ENCODE results near the gene ATP8A2.

The ATP8A2 gene

DNA sequence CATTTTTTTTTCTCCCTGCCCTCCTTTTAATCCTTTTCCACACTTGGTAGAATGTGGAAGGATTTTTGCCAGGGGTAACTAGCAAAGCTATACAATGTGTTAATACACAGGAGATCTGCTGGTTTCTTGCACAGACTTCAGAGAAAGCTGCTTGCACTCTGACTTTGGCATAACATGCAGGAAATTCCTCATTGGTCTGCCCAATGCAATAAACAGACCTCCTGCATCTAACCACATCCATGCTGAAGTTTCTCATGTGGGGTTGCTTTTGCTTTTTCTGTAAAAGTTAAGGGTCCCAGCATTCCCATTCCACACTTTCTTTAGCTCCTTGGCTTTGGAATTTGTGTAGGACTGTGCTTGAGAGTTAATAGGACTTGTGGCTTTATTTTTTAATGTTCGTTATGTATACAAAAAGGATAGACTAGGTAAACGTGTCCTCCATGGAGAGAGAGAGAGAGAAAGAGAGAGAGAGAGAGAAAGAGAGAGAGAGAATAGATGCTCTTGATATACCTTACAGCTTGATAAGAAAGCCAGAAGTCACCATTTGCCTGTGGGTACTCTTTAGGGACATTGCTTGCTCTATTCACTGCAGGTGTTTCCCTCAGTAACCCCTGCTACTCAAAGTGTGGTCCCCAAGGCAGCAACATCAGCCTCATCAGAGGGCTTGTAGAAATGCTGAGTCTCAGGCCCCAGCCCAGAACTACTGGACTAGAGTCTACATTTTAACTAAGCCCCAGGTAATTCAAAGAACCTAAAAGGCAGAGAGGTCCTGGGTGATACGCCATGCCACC, 509.6 kb downstream of the ATP8A2 start:
- Histone ChIP-seq H3K9ac (ENCODE audit: low read length in 5 of 5) (no peak overlapping the region), H3K36me3 (ENCODE audit: control insufficient read depth in 5 of 5, insufficient read depth in 5 of 5, low read length in 5 of 5) (no peaks in the 10 kb centered on the region), H3K4me3 (ENCODE audit: low read depth in 1 of 5, low read length in 5 of 5) (no peak overlapping the region), H3K4me1 (ENCODE audit: control insufficient read depth in 5 of 5, insufficient read depth in 5 of 5, low read length in 5 of 5) (peaks cover 0 to 25% (median 4%) of the 10 kb centered on the region in 5 donors), H3K9me3 (ENCODE audit: control insufficient read depth in 5 of 5, low read length in 5 of 5) (no peaks in the 10 kb centered on the region), H3K27me3 (ENCODE audit: control insufficient read depth in 5 of 5, insufficient read depth in 4 of 5, low read length in 5 of 5) (peaks cover 0 to 14% (median 10%) of the 10 kb centered on the region in 5 donors), H3K27ac (ENCODE audit: low read depth, low read length) (no peak overlapping the region)

GRCh38 chr13:25881971-25882451, 510.2 kb downstream of the ATP8A2 start:
- H3K9ac ChIP-seq (ENCODE audit: low read length in 5 of 5): no peak overlapping the region
- H3K4me3 ChIP-seq (ENCODE audit: low read depth in 1 of 5, low read length in 5 of 5): no peak overlapping the region
- peaks cover 0 to 17% (median 10%) of the 10 kb centered on the region in 5 donors for H3K27me3 ChIP-seq (ENCODE audit: control insufficient read depth in 5 of 5, insufficient read depth in 4 of 5, low read length in 5 of 5)
- peaks cover 0 to 25% (median 4%) of the 10 kb centered on the region in 5 donors for H3K4me1 ChIP-seq (ENCODE audit: control insufficient read depth in 5 of 5, insufficient read depth in 5 of 5, low read length in 5 of 5)
- H3K27ac ChIP-seq (ENCODE audit: low read depth, low read length): no peak overlapping the region
- no peaks in the 10 kb centered on the region for H3K36me3 ChIP-seq (ENCODE audit: control insufficient read depth in 5 of 5, insufficient read depth in 5 of 5, low read length in 5 of 5)
- H3K9me3 ChIP-seq (ENCODE audit: control insufficient read depth in 5 of 5, low read length in 5 of 5): no peaks in the 10 kb centered on the region

DNA sequence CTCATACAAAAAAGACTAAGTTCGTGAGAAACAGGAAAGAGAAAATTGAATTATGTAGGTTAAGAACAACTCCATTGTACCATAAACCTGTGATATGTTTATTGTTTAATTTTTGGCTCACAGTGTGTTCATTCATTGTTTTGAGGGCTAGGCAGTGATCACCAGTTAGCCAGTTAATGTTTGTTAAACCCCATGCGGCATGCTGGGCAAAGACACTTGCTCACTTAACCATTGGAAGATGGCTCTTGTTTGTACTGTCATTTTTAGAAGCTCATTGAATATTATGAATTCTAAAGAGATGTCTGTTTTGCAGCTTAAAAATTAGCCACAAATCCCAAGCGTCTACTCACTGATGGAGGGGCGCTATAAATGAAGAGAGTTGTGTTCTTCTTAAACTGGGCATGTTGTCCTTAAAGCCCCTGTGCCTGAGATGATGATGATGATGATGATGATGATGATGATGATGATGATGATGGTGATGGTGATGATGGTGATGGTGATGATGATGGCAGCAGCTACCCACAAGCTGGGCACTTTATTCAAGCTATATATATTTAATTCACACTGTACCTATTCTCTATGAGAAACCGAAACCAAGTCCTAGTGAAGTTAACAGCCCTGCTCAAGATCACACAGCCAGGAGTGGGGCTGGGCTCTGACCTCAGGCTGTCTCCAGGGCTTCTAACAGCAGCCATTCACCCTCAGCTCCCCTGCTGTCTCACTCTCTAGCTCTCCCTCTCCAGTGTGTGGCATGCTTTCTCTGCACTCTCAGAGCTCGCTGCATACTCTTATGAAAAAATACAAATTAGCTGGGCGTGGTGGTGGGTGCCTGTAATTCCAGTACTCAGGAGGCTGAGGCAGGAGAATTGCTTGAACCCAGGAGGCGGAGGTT, 510.9 kb downstream of the ATP8A2 start:
- no peak overlapping the region for H3K9ac ChIP-seq (ENCODE audit: low read length in 5 of 5)
- no peak overlapping the region for H3K27ac ChIP-seq (ENCODE audit: low read depth, low read length)
- H3K36me3 ChIP-seq (ENCODE audit: control insufficient read depth in 5 of 5, insufficient read depth in 5 of 5, low read length in 5 of 5): no peaks in the 10 kb centered on the region
- H3K4me1 ChIP-seq (ENCODE audit: control insufficient read depth in 5 of 5, insufficient read depth in 5 of 5, low read length in 5 of 5): peaks cover 0 to 25% (median 4%) of the 10 kb centered on the region in 5 donors
- H3K9me3 ChIP-seq (ENCODE audit: control insufficient read depth in 5 of 5, low read length in 5 of 5): no peaks in the 10 kb centered on the region
- H3K4me3 ChIP-seq (ENCODE audit: low read depth in 1 of 5, low read length in 5 of 5): no peak overlapping the region
- H3K27me3 ChIP-seq (ENCODE audit: control insufficient read depth in 5 of 5, insufficient read depth in 4 of 5, low read length in 5 of 5): peaks cover 0 to 17% (median 10%) of the 10 kb centered on the region in 5 donors

DNA sequence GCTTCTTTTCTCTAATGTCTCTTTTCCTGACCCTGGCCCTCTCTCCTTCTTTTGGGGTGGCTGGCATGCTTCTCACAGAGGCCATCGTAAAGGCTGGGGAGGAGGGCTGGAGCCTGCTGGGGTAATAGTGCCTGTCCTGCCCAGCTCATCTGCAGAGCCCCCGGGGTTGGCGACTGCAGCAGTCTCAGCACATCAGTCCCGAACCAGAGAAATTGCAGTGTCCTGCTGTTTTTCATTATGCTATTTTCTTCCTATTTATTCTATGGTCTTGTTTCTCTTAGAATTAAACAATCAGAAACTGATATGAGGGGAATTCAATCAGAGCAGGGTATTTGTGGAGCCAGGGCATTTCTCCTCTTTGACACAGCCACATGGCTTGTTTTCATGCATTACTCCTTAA, 513.6 kb downstream of the ATP8A2 start:
- Histone ChIP-seq H3K9ac (ENCODE audit: low read length in 5 of 5) (no peak overlapping the region), H3K4me3 (ENCODE audit: low read depth in 1 of 5, low read length in 5 of 5) (no peak overlapping the region), H3K4me1 (ENCODE audit: control insufficient read depth in 5 of 5, insufficient read depth in 5 of 5, low read length in 5 of 5) (peaks cover 0 to 25% (median 4%) of the 10 kb centered on the region in 5 donors), H3K27me3 (ENCODE audit: control insufficient read depth in 5 of 5, insufficient read depth in 4 of 5, low read length in 5 of 5) (peaks cover 0 to 17% (median 8%) of the 10 kb centered on the region in 5 donors), H3K36me3 (ENCODE audit: control insufficient read depth in 5 of 5, insufficient read depth in 5 of 5, low read length in 5 of 5) (no peaks in the 10 kb centered on the region), H3K27ac (ENCODE audit: low read depth, low read length) (no peak overlapping the region), H3K9me3 (ENCODE audit: control insufficient read depth in 5 of 5, low read length in 5 of 5) (no peaks in the 10 kb centered on the region)

DNA sequence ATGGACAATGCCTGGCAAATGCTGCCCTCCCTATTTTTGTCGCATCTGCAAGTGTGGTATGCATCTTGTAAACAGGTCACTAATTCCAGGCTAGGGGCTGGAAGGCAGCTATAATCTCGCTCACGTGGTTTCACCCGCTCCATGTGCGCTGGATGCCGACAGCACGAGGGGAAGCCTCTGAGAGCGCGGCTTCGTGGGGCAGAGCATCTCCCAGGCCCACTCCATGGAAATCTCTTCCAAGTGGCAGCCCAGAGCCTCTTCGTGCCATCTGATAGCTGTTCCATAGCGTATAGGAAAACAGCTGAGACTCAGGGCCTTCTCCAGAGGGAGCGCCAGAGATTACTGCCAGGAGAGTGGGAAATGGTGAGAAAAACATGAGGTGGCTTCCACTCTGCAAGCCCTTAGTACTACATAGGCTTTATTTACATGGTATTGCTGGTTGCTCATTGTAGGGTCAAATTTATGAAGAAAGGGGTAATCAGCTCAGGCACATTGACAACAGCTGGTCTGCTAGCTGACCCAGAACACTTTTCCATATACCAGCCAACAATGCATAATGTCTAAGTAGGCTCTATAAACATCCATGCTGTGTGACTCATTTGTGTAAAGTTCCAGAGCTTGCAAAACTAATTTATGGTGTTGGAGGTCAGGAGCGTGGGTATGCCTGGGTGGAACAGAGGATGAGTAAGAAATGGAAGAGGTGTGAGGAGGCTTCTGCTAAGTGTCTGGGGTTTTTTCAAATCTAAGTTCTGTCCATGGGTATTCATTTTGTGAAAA, 514.9 kb downstream of the ATP8A2 start:
- no peak overlapping the region for H3K4me3 ChIP-seq (ENCODE audit: low read depth in 1 of 5, low read length in 5 of 5)
- H3K27ac ChIP-seq (ENCODE audit: low read depth, low read length): no peak overlapping the region
- H3K27me3 ChIP-seq (ENCODE audit: control insufficient read depth in 5 of 5, insufficient read depth in 4 of 5, low read length in 5 of 5): peaks cover 0 to 17% (median 8%) of the 10 kb centered on the region in 5 donors
- peaks cover 0 to 14% (median 1%) of the 10 kb centered on the region in 5 donors for H3K4me1 ChIP-seq (ENCODE audit: control insufficient read depth in 5 of 5, insufficient read depth in 5 of 5, low read length in 5 of 5)
- no peak overlapping the region for H3K9ac ChIP-seq (ENCODE audit: low read length in 5 of 5)
- H3K36me3 ChIP-seq (ENCODE audit: control insufficient read depth in 5 of 5, insufficient read depth in 5 of 5, low read length in 5 of 5): no peaks in the 10 kb centered on the region
- no peaks in the 10 kb centered on the region for H3K9me3 ChIP-seq (ENCODE audit: control insufficient read depth in 5 of 5, low read length in 5 of 5)

GRCh38 chr13:25887962-25888655, 516.3 kb downstream of the ATP8A2 start:
- H3K36me3 ChIP-seq (ENCODE audit: control insufficient read depth in 5 of 5, insufficient read depth in 5 of 5, low read length in 5 of 5): no peaks in the 10 kb centered on the region
- H3K9ac ChIP-seq (ENCODE audit: low read length in 5 of 5): no peak overlapping the region
- no peak overlapping the region for H3K27ac ChIP-seq (ENCODE audit: low read depth, low read length)
- no peak overlapping the region for H3K4me3 ChIP-seq (ENCODE audit: low read depth in 1 of 5, low read length in 5 of 5)
- H3K27me3 ChIP-seq (ENCODE audit: control insufficient read depth in 5 of 5, insufficient read depth in 4 of 5, low read length in 5 of 5): peaks cover 0 to 17% (median 8%) of the 10 kb centered on the region in 5 donors
- no peaks in the 10 kb centered on the region for H3K9me3 ChIP-seq (ENCODE audit: control insufficient read depth in 5 of 5, low read length in 5 of 5)
- no peaks in the 10 kb centered on the region for H3K4me1 ChIP-seq (ENCODE audit: control insufficient read depth in 5 of 5, insufficient read depth in 5 of 5, low read length in 5 of 5)

GRCh38 chr13:25890671-25891212, 519.0 kb downstream of the ATP8A2 start:
- H3K27ac ChIP-seq (ENCODE audit: low read depth, low read length): no peak overlapping the region
- no peak overlapping the region for H3K4me3 ChIP-seq (ENCODE audit: low read depth in 1 of 5, low read length in 5 of 5)
- no peaks in the 10 kb centered on the region for H3K36me3 ChIP-seq (ENCODE audit: control insufficient read depth in 5 of 5, insufficient read depth in 5 of 5, low read length in 5 of 5)
- no peak overlapping the region for H3K9ac ChIP-seq (ENCODE audit: low read length in 5 of 5)
- H3K4me1 ChIP-seq (ENCODE audit: control insufficient read depth in 5 of 5, insufficient read depth in 5 of 5, low read length in 5 of 5): no peaks in the 10 kb centered on the region
- peaks cover 0 to 5% (median 0%) of the 10 kb centered on the region in 5 donors for H3K27me3 ChIP-seq (ENCODE audit: control insufficient read depth in 5 of 5, insufficient read depth in 4 of 5, low read length in 5 of 5)
- no peaks in the 10 kb centered on the region for H3K9me3 ChIP-seq (ENCODE audit: control insufficient read depth in 5 of 5, low read length in 5 of 5)

GRCh38 chr13:25898991-25899390, 527.2 kb downstream of the ATP8A2 start:
- no peak overlapping the region for H3K4me3 ChIP-seq (ENCODE audit: low read depth in 1 of 5, low read length in 5 of 5)
- no peaks in the 10 kb centered on the region for H3K4me1 ChIP-seq (ENCODE audit: control insufficient read depth in 5 of 5, insufficient read depth in 5 of 5, low read length in 5 of 5)
- no peak overlapping the region for H3K9ac ChIP-seq (ENCODE audit: low read length in 5 of 5)
- no peaks in the 10 kb centered on the region for H3K9me3 ChIP-seq (ENCODE audit: control insufficient read depth in 5 of 5, low read length in 5 of 5)
- H3K27ac ChIP-seq (ENCODE audit: low read depth, low read length): no peak overlapping the region
- no peaks in the 10 kb centered on the region for H3K36me3 ChIP-seq (ENCODE audit: control insufficient read depth in 5 of 5, insufficient read depth in 5 of 5, low read length in 5 of 5)
- peaks cover 0 to 4% (median 0%) of the 10 kb centered on the region in 5 donors for H3K27me3 ChIP-seq (ENCODE audit: control insufficient read depth in 5 of 5, insufficient read depth in 4 of 5, low read length in 5 of 5)

- Histone ChIP-seq H3K9me3 (ENCODE audit: control insufficient read depth in 5 of 5, low read length in 5 of 5) (no peaks in the 10 kb centered on the region), H3K4me1 (ENCODE audit: control insufficient read depth in 5 of 5, insufficient read depth in 5 of 5, low read length in 5 of 5) (no peaks in the 10 kb centered on the region), H3K27me3 (ENCODE audit: control insufficient read depth in 5 of 5, insufficient read depth in 4 of 5, low read length in 5 of 5) (peaks cover 0 to 4% (median 0%) of the 10 kb centered on the region in 5 donors), H3K9ac (ENCODE audit: low read length in 5 of 5) (no peak overlapping the region), H3K4me3 (ENCODE audit: low read depth in 1 of 5, low read length in 5 of 5) (no peak overlapping the region), H3K27ac (ENCODE audit: low read depth, low read length) (no peak overlapping the region), H3K36me3 (ENCODE audit: control insufficient read depth in 5 of 5, insufficient read depth in 5 of 5, low read length in 5 of 5) (no peaks in the 10 kb centered on the region)
These were observed 527.7 kb downstream of the ATP8A2 start for GRCh38 chr13:25899464-25899863.
